MM.1S (cell line): ENCODE results near the gene SYNPO2.

Source experiments
- DNase-seq: peaks from one replicate; pipeline ENCODE4 v3.0.0-alpha.2; 2015
- H2AFZ ChIP-seq: fragments of 300-600 bp; sonication (generic); 2 replicates; pipeline ENCODE4 v1.6.0; 2016; ENCODE audit warnings: antibody characterized with exemption, low read length
- H3F3A ChIP-seq: fragments of 300-600 bp; sonication (generic); 2 replicates; pipeline ENCODE4 v1.6.1; 2016; ENCODE audit warnings: mild to moderate bottlenecking, antibody characterized with exemption, low read length, moderate library complexity, mixed read lengths; ENCODE audit not compliant: insufficient read depth
- H3K27ac ChIP-seq: fragments of 300-600 bp; sonication (generic); 2 replicates; pipeline ENCODE4 v1.5.1; 2016; ENCODE audit warnings: mild to moderate bottlenecking, low read length
- H3K27me3 ChIP-seq: fragments of 300-600 bp; sonication (generic); replicated peaks from 2 replicates; pipeline ENCODE4 v1.6.0; 2016; ENCODE audit warnings: low read length; ENCODE audit not compliant: insufficient read depth
- H3K36me3 ChIP-seq: fragments of 300-600 bp; sonication (generic); replicated peaks from 2 replicates; pipeline ENCODE4 v1.6.1; 2016; ENCODE audit warnings: mild to moderate bottlenecking, low read length, mixed read lengths; ENCODE audit not compliant: insufficient read depth
- H3K4me1 ChIP-seq: fragments of 300-600 bp; sonication (generic); 2 replicates; pipeline ENCODE4 v1.6.1; 2016; ENCODE audit warnings: low read length, mixed read lengths
- H3K4me2 ChIP-seq: fragments of 300-600 bp; sonication (generic); 2 replicates; pipeline ENCODE4 v1.6.0; 2016; ENCODE audit warnings: low read depth, low read length
- H3K4me3 ChIP-seq: fragments of 300-600 bp; sonication (generic); 2 replicates; pipeline ENCODE4 v1.5.1; 2016; ENCODE audit warnings: low read length, mixed read lengths
- H3K79me2 ChIP-seq: fragments of 300-600 bp; sonication (generic); 2 replicates; pipeline ENCODE4 v1.6.1; 2016; ENCODE audit warnings: mixed run types, low read length, mixed read lengths
- H3K9ac ChIP-seq: fragments of 300-600 bp; sonication (generic); 2 replicates; pipeline ENCODE4 v1.6.1; 2016; ENCODE audit warnings: low read length, mixed read lengths
- H3K9me2 ChIP-seq: fragments of 300-600 bp; sonication (generic); replicated peaks from 2 replicates; pipeline ENCODE4 v1.6.1; 2016; ENCODE audit warnings: mild to moderate bottlenecking, low read length, mixed read lengths; ENCODE audit not compliant: insufficient read depth
- H3K9me3 ChIP-seq: fragments of 300-600 bp; sonication (generic); replicated peaks from 2 replicates; pipeline ENCODE4 v1.6.1; 2016; ENCODE audit warnings: mild to moderate bottlenecking, low read length, mixed read lengths; ENCODE audit not compliant: insufficient read depth
- H4K20me1 ChIP-seq: fragments of 300-600 bp; sonication (generic); 2 replicates; pipeline ENCODE4 v1.6.1; 2016; ENCODE audit warnings: mild to moderate bottlenecking, low read length, moderate library complexity, mixed read lengths; ENCODE audit not compliant: insufficient read depth
- EZH2 ChIP-seq: fragments of 300-600 bp; sonication (generic); optimal IDR thresholded peaks from 2 replicates; pipeline ENCODE3; 2017; ENCODE audit warnings: low read depth, mild to moderate bottlenecking, antibody characterized with exemption, low read length, mixed read lengths
- EZH2phosphoT487 ChIP-seq: fragments of 300-600 bp; sonication (generic); IDR thresholded peaks from 2 replicates; pipeline ENCODE4 v1.6.1; 2018; ENCODE audit warnings: antibody characterized with exemption, low read length
- TF ChIP-seq, protein P1 (sequence below): fragments of 300-600 bp; sonication (generic); IDR thresholded peaks from 2 replicates; pipeline ENCODE4 v1.5.1; 2016; ENCODE audit warnings: antibody characterized with exemption, low read length, mixed read lengths

The SYNPO2 gene

DNA sequence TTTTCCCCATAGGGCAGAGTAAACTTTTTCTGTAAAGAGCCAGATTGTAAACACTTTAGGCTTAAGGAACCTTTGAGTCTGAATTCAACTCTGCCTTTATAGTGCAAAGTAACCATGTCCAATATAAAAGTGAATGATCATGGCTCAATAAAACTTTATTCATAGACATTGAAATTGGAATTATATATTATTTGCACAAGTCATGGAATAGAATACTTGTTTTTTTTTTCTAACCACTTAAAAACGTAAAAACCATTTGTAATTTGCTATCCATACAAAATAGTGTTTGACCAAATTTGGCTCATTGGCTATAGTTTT, 192.8 kb downstream of the SYNPO2 start:
- no peak for TF ChIP-seq EZH2
- TF ChIP-seq, protein P1, sequence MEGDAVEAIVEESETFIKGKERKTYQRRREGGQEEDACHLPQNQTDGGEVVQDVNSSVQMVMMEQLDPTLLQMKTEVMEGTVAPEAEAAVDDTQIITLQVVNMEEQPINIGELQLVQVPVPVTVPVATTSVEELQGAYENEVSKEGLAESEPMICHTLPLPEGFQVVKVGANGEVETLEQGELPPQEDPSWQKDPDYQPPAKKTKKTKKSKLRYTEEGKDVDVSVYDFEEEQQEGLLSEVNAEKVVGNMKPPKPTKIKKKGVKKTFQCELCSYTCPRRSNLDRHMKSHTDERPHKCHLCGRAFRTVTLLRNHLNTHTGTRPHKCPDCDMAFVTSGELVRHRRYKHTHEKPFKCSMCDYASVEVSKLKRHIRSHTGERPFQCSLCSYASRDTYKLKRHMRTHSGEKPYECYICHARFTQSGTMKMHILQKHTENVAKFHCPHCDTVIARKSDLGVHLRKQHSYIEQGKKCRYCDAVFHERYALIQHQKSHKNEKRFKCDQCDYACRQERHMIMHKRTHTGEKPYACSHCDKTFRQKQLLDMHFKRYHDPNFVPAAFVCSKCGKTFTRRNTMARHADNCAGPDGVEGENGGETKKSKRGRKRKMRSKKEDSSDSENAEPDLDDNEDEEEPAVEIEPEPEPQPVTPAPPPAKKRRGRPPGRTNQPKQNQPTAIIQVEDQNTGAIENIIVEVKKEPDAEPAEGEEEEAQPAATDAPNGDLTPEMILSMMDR = no peak
- TF ChIP-seq EZH2phosphoT487 = no peak
- Histone ChIP-seq H3F3A (no peaks in the 10 kb centered on the region), H3K4me2 (no peak overlapping the region), H2AFZ (no peak overlapping the region), H3K9me2 (no peaks in the 10 kb centered on the region), H3K36me3 (no peaks in the 10 kb centered on the region), H3K9ac (no peak overlapping the region), H3K27ac (no peak overlapping the region), H3K27me3 (no peaks in the 10 kb centered on the region), H3K4me3 (no peak overlapping the region), H3K4me1 (no peaks in the 10 kb centered on the region), H3K9me3 (no peaks in the 10 kb centered on the region), H3K79me2 (no peaks in the 10 kb centered on the region), H4K20me1 (no peaks in the 10 kb centered on the region)
- DNase-seq = no peak

DNA sequence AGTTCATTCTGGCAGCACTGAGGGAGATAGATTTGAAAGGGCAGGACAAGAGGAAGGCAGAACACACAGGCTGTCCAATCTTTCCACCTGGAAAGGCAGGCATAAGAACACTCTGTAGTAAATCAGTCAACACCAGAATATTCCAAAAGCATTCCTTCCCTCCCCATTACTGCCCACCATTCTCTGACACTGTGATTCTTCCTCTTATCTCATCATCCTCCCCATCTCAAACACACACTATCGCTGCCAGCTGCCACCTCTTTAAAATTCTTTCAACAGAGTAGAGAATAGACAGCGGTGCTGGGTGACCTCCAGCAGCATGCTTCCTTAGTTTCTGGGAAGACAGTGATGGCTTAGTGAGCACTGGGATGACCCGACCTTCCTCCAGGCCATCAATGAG, 193.3 kb downstream of the SYNPO2 start:
- no peaks in the 10 kb centered on the region for H3K27me3 ChIP-seq
- no peaks in the 10 kb centered on the region for H3K79me2 ChIP-seq
- DNase-seq = no peak
- H3K9me3 ChIP-seq = no peaks in the 10 kb centered on the region
- H2AFZ ChIP-seq = no peak overlapping the region
- no peaks in the 10 kb centered on the region for H3K36me3 ChIP-seq
- H3K9ac ChIP-seq = no peak overlapping the region
- H3F3A ChIP-seq = no peaks in the 10 kb centered on the region
- no peaks in the 10 kb centered on the region for H4K20me1 ChIP-seq
- no peaks in the 10 kb centered on the region for H3K4me1 ChIP-seq
- TF ChIP-seq, protein P1 = no peak
- TF ChIP-seq EZH2 = no peak
- no peak for TF ChIP-seq EZH2phosphoT487
- H3K27ac ChIP-seq = no peak overlapping the region
- H3K9me2 ChIP-seq = no peaks in the 10 kb centered on the region
- no peak overlapping the region for H3K4me2 ChIP-seq
- no peak overlapping the region for H3K4me3 ChIP-seq

DNA sequence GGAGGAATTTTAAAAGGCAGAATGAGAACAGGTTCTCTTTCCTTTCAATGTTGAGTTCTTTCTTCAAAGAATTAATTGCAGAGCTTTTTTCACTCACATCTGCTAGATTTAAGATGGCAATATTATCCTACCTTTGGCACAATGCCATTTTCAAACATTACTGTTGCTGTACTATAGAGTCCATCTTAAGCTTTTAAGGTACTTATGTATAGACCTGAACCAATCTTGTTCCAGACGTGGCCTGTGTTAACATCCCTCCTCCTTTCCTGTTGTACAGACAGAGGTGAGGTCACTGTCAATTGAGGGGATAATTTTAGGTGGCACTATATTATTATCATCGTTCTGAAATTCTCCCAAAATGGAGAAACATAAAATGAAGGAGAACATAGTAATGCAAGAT, 194.0 kb downstream of the SYNPO2 start:
- TF ChIP-seq EZH2phosphoT487 (no peak), EZH2 (no peak)
- TF ChIP-seq, protein P1 = no peak
- H3K27me3 ChIP-seq = no peaks in the 10 kb centered on the region
- no peaks in the 10 kb centered on the region for H3K36me3 ChIP-seq
- no peaks in the 10 kb centered on the region for H3K79me2 ChIP-seq
- H3F3A ChIP-seq = no peaks in the 10 kb centered on the region
- H3K4me3 ChIP-seq = no peak overlapping the region
- H4K20me1 ChIP-seq = no peaks in the 10 kb centered on the region
- DNase-seq = no peak
- no peak overlapping the region for H3K9ac ChIP-seq
- H3K4me1 ChIP-seq = no peaks in the 10 kb centered on the region
- H3K4me2 ChIP-seq = no peak overlapping the region
- no peaks in the 10 kb centered on the region for H3K9me2 ChIP-seq
- H3K27ac ChIP-seq = no peak overlapping the region
- no peaks in the 10 kb centered on the region for H3K9me3 ChIP-seq
- no peak overlapping the region for H2AFZ ChIP-seq

DNA sequence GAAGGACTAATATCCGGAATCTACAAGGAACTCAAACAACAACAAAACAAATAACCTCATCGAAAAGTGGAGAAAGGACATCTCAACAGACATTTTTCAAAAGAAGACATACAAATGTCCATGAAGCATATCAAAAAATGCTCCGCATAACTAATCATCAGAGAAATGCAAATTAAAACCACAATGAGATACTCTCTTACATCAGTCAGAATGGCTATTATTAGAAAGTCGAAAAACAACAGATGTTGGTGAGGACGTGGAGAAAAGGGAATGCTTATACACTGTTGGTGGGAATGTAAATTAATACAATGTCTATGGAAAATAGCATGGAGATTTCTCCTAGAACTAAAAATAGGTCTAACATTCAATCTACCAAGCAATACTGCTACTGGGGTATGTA, 195.9 kb downstream of the SYNPO2 start:
- no peaks in the 10 kb centered on the region for H3K4me1 ChIP-seq
- H3K27ac ChIP-seq = no peak overlapping the region
- H3K4me2 ChIP-seq = no peak overlapping the region
- no peaks in the 10 kb centered on the region for H3K79me2 ChIP-seq
- no peak overlapping the region for H2AFZ ChIP-seq
- H3K36me3 ChIP-seq = no peaks in the 10 kb centered on the region
- TF ChIP-seq EZH2phosphoT487 (no peak), EZH2 (no peak)
- TF ChIP-seq, protein P1 = no peak
- H3K9me3 ChIP-seq = no peaks in the 10 kb centered on the region
- H3F3A ChIP-seq = no peaks in the 10 kb centered on the region
- no peak overlapping the region for H3K4me3 ChIP-seq
- no peaks in the 10 kb centered on the region for H3K9me2 ChIP-seq
- no peak for DNase-seq
- H3K27me3 ChIP-seq = no peaks in the 10 kb centered on the region
- no peaks in the 10 kb centered on the region for H4K20me1 ChIP-seq
- H3K9ac ChIP-seq = no peak overlapping the region
